GM19395 (cell line): ENCODE results near the gene LAMA2.

ENCODE experiments used
- ATAC-seq: cut with Tn5 transposase; IDR thresholded peaks from one replicate; pipeline ENCODE4 v1.9.1; 2021; ENCODE audit warnings: mild to moderate bottlenecking, moderate library complexity; ENCODE audit not compliant: unreplicated experiment

LAMA2 gene

DNA sequence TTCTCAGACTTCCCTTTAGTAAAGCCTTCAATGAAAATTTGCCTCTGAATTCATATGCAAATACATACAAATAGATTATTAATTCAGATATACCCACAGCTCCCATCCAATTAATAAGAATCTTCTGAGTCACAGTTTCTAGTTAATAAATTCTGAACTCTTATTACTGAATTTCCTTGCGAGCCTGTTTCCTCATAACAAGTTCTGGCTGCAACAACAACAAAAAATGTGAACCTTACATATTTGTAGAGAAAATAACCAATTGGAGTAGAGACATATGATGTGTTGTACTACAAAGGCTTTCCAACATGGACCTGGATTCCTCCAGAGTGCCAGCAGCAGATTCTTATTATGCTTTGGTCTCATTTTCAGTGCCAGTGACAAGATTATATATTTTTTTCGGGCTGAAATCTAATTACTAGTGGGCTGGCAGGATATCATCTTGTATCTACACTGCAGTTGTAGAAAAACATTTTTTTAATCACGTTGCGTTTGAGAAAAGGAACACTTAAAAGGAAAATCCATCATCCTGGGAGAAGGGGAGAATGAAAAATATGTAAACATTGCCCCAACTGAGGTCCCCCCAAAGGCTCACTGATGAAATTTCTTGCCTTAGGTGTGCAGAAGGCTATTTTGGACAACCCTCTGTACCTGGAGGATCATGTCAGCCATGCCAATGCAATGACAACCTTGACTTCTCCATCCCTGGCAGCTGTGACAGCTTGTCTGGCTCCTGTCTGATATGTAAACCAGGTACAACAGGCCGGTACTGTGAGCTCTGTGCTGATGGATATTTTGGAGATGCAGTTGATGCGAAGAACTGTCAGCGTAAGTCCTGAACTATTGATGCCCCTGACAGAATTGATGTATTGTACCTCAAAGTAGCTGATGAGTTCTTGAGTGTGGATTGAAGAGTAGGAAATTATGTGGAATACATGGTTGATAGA, 404.6 kb downstream of the LAMA2 start:
- no peak for ATAC-seq

DNA sequence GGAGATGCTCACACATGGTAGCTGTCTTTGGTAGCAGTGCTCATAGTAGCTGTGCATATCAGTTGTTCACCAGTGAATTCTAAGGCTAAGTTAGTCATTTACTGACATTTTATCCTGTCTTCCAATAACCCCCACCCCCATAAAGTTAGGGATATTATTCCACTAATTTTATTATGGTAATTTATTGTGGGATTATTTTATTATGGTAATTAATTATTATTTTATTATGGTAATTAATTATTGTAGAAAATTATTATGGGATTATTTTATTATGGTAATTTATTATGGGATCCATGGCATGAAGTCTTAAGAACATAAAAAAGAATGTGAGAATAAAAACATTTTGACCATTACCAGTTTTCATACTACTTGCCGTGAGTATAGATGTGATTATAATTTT, 406.5 kb downstream of the LAMA2 start:
- ATAC-seq: no peak

DNA sequence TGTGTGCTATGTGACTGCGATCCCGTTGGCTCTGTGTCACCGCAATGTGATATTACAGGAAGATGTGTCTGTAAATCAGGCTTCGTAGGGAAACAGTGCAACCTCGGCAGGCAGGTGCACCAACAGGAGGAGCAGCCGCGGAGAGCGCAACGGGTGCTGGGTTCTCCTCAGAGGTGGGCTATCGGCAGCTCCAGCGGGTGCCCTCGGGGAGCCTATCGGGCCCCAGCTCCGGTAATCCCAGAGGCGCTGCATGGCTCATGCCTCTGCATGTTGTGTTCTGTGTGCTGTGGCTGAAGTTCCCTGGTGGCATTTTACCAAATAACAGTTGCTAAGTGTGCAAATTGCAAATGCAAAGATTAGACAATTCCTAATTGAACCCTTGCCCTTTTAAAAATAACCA, 409.9 kb downstream of the LAMA2 start:
- no peak for ATAC-seq

DNA sequence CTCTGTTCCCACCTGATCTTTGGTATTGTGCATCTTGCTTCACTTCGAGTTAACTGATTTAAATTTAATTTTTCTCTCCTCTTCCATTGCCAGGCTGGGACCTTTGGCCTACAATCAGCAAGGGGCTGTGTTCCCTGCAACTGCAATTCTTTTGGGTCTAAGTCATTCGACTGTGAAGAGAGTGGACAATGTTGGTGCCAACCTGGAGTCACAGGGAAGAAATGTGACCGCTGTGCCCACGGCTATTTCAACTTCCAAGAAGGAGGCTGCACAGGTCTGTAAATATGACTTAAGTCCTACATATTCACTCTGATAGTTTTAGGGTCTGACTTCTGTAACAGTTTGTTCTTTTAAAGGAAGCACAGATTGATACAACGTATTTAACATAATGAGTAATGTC, 414.7 kb downstream of the LAMA2 start:
- ATAC-seq: no peak

DNA sequence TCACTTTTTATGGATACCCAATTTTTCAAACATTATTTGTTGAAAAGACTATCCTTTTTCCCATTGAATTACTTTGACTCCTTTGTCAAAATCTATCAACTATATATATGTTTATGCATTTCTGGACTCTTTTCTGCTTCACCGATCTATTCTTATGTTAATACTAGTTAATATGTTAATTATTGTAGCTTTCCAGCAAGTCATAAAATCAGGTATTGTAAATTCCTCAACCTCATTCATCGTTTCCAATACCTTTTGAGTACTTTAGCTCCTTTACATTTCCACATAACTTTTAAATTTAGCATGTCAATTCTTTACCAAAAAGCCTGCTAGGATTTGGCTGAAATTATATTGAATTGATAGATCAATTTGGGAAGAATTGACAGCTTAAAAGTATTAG, 419.7 kb downstream of the LAMA2 start:
- no peak for ATAC-seq

DNA sequence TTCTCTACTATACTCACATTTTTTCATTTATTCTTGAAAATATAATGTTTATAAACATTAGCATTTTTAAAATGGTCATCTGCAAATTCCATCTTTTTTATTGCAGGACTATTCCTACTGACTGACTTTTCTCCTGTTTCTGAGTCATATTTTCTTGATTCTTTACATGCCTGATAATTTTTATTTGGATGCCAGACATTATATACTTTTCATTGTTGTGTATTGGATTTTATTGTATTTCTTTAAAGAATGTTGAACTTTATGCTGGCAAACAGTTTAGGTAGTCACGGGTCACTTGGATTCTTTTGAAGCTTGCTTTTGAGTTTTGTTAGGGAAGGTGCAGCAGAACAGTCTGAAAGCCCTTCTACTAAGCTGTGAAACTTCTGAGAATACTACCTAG, 423.9 kb downstream of the LAMA2 start:
- no peak for ATAC-seq

DNA sequence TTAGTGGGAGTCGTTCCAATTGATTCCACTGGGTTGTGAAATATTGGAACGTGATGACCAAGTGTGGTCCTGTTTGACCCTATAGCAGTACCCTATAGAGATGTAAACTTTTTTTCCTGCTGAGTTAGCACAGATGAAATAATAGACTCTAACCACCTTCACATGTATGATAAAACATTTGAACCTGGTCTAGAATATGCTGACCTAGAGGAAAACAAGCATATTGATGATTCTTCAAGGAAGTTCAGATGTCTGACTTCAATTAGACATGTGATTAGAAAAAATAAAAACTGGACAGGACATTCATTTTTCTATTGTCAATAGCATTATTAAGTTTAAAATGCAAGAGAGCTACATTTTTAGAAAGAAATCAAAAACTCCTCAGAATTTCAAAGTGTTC, 424.9 kb downstream of the LAMA2 start:
- ATAC-seq: no peak

DNA sequence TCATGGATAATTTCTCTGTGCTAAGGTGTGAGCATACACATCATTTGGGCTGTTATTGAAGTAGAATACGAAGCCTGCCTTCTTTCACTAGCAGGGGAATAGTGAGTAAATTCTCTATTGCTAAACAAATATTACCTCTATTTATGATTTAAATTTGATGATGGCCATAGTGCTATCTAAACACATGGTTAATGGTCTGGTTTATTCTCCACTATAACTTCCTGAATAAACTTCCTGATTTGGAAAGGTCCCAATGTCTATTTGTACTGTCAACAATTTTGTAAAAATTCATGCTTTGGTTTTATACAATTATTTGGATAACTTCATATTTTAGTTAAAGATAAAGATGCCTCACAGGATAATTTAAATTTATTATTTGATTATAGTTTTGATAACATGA, 426.2 kb downstream of the LAMA2 start:
- no peak for ATAC-seq

DNA sequence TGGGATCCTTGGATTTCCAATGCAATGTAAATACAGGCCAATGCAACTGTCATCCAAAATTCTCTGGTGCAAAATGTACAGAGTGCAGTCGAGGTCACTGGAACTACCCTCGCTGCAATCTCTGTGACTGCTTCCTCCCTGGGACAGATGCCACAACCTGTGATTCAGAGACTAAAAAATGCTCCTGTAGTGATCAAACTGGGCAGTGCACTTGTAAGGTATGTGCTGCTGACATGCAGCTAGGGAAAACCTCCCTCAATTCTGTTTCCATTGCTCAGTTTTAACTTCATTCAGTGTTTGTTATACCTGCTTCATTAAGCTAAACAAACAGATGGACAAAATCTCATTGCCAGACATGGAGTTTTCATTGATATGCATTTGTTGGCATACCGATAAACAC, 429.9 kb downstream of the LAMA2 start:
- no peak for ATAC-seq

DNA sequence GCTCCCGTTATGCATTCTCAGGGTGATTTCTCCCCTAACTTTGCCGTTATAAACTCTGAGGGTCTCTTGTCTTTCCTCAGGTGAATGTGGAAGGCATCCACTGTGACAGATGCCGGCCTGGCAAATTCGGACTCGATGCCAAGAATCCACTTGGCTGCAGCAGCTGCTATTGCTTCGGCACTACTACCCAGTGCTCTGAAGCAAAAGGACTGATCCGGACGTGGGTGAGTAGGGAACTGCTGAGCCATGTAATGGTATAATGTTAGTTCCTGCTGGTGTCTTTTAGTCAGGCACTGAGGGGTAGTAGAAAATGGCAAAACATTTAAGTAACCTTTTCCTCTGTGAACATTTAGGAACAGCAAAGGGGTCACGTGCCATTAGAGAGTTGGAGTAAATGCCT, 431.6 kb downstream of the LAMA2 start:
- ATAC-seq: no peak

DNA sequence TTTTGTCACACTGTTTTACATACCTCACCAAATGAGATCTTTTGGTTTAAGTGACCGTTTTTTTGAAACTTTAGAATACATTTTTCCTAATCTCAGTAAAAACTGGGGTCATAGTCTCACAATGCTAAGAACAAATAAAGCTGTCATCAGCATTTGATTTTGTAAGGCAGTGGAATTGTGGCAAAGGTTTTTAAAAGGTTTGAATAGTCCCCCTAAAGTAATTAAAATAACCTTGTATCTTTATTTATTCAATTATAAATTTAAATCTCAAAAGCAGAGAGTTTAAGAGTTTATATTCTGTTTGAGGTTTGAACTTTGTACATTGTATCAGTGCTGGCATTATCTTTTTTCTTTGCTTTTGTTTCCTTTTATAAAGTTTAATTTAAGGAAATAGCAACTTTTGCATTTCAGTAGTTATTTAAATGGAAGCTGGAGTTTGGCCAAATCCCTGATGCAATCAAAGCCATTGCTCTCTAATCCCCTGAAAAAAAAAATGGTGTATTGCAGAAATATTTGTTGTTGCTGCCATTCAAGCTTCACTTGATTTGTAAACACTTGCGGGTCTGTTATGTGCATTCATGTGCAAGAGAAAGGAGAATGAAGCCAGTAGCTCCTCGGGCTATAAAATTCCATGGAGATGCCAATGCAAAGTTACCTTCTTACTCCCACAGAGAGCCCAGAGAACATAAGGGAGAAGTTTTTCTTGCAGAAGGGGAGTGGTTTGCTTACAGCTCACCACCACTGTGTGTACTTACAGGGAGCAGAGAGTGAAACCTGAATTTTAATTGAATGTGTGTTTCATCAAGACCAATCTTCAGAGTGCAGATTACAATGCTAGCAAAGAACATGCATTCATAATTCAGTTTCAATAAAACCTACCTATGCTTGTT, 435.2 kb downstream of the LAMA2 start:
- ATAC-seq: no peak

DNA sequence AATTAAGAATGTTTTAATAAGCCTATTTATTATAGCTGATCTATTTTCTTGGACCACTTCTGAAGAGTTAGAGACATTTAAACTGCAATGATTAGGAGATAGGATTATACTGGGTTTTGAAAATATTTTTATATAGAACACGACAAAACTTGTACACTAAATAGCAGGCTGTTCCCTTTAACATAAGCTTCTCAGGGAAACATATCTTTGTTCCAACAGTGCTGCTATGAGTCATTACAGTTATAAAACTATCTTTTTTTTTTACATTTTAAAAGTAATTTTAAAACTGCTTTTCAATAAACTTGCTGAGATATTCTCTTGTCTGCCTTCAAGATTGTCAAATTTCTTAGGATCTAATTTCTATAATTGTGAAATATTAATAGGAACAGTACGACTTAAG, 438.0 kb downstream of the LAMA2 start:
- ATAC-seq: no peak

DNA sequence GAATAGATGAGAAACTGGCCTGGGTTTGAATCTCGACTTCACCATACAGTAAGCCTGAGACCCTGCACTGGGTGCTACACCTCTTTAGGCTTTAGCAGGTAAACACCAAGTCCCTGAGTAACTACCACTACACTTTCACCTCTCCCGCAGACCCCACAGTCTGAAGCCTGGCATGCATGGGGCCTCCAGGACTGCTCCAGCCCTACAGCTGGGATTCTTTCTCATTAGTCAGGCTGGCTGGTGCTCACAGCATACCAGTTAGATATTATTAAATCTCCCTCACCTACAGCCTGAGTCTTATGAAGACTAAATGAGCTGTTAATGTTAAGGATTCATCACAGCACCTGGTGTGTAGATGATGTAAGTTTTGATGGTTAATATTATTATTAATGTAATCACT, 438.4 kb downstream of the LAMA2 start:
- ATAC-seq: no peak

DNA sequence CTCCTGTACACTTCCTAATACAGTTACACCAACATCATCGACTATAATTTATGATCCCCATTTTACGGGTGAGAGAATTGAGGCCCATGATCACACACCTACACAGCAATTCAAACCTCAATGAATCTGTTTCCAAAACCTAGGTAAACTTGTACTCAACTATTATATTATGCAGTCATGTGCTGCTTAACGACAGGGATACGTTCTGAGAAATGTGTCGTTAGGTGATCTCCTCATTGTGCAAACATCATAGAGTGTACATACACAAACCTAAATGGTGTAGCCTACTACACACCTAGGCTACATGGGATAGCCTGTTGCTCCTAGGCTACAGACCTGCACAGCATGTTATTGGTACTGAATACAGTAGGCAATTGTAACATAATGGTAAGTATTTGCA, 441.4 kb downstream of the LAMA2 start:
- ATAC-seq: no peak

DNA sequence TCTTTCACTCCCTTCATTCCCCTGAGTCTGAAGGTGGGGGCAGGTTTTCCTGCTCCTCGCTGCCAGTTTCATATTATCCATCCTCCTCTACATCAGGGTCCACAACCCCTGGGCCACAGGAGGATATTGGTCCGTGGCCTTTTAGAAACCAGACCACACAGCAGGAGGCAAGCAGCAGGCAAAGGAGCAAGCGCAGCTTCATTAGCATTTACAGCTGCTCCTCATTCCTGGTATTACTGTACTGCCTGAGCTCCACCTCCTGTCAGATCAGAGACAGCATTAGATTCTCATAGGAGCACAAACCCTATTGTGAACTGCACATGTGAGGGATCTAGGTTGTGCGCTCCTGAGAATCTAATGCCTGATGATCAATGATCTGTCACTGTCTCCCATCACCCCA, 446.7 kb downstream of the LAMA2 start:
- no peak for ATAC-seq

DNA sequence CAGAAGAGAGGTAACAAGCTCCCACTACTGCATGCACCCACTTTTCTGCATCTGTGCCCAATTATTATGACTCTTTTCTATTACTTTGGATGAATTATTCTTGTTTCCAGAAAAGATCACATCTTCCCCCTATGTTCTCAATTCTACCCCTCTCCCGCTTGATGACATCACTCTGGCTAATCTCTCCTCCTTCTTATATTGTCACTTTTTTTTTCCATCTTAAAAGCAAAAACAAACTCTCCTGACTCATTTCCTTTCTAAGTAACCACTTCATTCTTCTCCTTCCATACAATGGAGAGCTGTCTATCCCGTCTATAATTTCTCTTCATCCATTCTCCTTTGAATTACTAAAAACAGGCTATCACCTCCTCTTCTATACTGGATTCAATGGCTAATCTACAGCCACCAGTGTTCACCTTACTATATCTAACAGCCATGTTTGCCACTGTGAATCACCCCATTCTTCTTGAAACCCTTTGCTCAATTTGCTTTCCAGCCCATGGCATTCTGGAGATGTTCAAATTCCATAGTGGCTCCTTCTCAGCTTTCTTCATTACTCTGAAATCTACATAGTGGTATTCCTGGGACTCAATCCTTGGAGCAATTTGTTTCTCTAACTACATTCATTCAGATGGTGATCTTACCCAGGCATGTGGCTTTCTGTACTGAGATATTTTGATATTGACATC, 448.7 kb downstream of the LAMA2 start:
- no peak for ATAC-seq

DNA sequence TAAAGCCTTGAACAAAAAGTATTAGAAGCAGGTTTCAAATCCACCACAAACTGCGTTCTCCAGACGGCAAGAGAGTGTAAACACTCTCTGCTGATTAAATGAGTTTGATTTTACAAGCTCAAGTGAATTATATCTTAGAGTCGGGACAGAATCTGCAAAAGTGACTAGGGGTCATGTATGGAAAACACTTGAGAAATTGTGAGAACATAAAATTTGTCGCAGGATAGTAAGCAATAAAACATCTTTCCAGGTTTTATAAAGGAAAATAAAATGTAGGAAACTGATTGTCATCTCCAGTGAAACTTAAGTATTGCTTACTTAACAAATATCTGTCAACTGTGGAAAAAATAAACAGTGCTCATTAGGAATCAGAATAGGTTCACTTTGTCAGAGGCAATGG, 452.9 kb downstream of the LAMA2 start:
- no peak for ATAC-seq

DNA sequence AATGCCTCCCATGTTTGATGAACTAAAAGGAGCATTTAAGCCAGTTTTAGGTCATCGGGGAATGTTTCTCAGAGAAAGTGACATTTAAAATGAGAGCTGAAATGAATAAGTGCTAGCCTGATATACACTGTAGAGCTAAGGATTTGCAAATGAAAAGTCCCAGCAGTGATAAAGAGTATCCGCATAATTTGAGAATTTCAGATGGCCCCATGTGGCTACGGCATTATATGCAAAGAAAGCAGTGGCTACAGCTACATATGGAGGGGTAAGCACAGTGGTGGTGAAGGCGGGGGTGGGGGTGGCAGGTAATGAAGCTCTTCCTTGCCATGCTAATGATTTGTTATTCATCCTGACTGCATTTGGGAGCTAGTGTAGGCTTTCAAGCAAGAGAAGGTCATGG, 455.7 kb downstream of the LAMA2 start:
- ATAC-seq: no peak

DNA sequence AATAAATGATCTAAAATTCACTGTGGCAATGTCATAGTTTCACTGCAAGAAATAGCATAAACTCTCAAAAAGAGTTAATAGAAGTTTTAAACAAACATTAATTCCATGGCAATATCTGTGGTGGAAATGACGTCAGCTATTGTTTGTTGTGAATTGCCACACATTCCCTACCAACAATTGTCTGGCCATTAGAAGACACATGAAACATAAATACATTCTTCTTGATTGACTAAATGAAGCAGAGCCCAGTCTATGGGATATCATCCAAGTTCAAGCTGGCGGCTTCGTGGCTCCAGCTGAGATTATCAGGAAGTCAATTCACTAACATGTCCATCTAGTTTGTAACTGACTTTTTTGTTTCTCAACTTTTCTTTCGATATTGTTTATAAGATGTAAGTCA, 458.0 kb downstream of the LAMA2 start:
- ATAC-seq: no peak

DNA sequence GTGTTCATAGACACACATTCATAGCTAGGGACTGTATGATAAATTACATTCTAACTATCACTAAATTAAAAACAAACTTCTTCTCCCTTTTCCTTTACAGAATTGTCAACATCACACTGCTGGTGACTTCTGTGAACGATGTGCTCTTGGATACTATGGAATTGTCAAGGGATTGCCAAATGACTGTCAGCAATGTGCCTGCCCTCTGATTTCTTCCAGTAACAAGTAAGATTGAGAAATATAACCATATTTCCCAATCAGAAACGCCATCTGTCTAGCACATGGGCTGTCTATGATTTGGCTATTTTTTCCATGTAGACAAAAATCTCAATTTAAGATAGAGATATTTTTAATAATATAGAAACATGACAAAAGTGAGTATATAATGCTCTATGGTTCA, 459.3 kb downstream of the LAMA2 start:
- ATAC-seq: no peak

DNA sequence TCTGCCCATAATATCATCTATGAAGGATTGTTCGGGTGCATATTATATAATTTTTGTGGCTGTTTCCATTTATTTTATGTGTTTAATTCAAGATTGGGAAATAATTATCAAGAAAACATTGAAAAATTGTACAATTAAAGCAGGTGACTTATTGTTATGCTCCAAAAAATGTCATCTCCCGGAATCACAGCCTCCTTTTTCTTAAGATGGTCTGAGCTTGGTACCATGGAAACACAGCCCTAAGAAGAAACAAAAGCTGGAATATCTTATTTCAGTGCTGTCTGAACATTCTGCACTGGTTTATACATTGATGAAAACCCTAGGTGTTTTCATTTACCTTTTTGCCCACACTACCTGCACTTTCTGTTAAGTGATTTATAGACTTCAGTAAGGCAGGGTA, 459.9 kb downstream of the LAMA2 start:
- ATAC-seq: no peak
